GM18907 (cell line): Measurements from ENCODE around the gene ADAMTS8.

Experiments used
- ATAC-seq: cut with Tn5 transposase; IDR thresholded peaks from one replicate; pipeline ENCODE4 v1.9.1; 2021; ENCODE audit warnings: mild to moderate bottlenecking, moderate library complexity; ENCODE audit not compliant: unreplicated experiment

Gene ADAMTS8

DNA sequence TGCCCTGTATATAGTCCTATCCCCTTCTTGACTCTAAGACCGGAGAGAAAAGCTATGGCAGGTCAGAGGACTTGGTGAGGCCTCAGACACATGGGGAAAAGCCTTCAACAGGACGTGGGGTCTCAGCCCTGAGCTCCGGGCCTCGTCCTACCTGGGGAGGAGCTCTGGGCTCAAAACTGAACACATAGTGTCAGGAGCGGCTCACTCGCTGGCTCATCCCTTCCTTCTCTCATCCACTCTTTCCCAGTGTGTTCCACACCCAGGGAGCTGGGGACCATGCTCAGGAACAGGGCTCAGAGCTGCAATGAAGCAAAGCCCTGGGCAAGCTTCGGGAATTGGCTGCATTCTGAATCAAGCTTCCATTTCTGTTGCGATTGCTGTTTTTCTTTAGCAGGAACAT is 34.5 kb upstream of the ADAMTS8 start:
- no peak for ATAC-seq

DNA sequence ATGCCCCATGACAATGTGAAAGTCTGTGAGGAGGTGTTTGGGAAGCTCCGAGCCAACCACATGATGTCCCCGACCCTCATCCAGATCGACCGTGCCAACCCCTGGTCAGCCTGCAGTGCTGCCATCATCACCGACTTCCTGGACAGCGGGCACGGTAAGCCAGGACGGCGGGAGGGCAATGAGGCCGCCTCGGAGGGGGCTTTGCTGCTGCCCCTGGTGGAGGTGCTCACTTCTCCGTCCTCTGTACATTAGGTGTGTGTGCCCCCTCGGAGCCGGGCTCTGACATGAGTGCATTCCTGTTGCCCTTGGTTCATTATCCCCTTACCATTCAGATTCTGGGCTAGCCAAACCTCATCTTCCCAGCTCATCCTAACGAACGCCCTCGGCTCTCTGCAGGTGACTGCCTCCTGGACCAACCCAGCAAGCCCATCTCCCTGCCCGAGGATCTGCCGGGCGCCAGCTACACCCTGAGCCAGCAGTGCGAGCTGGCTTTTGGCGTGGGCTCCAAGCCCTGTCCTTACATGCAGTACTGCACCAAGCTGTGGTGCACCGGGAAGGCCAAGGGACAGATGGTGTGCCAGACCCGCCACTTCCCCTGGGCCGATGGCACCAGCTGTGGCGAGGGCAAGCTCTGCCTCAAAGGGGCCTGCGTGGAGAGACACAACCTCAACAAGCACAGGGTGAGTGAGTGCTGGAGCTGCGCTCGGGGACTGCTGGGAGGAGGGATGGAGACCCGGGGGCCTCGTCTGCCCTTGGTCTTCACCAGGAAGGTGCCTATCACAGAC is 33.9 kb upstream of the ADAMTS8 start:
- ATAC-seq: no peak

DNA sequence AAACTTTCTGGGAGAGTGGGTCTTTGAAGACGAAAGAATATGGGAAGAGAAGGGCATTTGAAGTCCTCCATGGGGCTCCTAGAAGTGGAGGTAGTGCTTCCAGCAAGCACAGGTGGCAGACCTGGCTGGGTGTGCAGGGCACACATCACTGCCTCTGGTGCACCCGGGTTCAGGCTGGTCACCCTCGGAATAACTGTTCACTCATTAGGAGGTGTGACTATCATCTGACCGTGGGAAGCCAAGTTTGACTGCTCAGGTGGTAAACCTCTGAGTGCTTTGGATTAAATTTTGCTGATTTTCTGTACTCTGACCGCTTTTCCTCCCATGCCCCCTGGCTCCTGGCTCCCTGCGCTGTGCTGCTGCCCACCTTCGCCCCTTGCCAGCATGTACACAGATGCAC is 31.1 kb upstream of the ADAMTS8 start:
- ATAC-seq: no peak

DNA sequence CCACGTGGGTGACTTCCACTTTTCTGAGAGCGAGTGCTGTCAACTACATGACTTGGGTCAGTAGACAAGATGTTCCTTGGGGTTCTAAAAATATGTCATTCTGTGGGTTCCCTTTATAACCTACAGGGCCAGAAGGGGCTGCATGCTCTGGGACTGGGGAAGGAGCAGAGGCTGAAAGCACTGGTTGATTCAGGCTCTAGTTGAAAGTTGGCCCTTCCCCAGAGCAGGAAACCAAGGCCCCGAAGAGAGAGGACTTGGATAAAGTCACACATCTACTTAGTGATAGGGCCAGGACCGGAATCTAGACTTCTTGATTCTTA is 30.0 kb upstream of the ADAMTS8 start:
- ATAC-seq: no peak

DNA sequence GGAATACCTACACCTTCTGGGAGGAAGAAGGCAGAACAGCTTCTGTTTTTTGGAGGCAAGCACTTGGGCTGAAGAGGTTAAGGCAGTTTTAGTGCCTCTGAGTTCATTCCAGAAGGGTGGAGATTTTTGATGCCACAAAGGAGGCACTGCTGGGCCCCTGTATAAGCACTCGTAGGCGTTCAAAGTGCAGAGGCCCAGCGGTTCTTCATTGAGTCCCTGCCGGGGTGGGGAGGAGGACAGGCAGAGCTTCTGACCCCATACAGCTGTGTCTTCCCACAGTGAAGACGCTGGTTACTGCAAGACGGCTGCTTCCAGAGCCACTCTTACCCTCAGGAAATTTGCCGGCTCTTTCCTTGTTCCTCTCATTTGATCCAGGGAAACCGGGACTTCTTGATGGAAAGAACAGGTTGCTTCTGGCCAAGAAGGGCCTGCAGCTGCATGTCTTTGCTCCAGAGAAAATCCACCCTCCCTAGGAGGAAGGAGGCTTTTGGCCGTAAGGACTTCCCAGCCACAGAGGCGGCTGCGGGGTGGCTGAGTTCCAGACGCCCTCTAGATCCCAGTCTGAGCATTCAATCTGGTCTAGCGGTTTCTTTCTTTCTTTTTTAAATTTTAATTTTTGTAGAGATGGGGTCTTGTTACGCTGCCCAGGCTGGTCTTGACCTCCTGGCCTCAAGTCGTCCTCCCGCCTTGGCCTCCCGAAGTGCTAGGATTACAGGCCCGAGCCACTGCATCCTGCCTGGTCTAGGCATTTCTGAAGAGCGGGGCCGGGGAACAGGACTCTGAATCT is 29.4 kb upstream of the ADAMTS8 start:
- no peak for ATAC-seq

DNA sequence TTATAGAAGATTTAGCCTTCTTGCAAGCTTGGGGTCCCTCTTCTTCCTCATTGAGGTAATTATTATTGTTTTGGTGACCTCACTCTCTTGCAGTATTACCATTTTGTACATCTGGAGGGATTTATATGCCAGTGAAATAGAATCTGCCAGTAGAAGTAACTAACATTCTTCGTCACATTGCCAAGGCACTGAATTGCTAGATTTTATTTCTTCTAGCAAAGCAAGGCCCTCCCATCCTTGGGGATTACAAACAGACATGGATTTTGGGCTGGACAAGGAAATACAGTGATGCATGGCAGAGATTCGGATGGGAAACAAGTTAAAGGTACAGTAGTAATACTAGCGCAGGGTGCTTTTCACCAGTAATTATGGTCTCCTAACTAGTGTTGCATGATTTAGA is 27.9 kb upstream of the ADAMTS8 start:
- ATAC-seq: no peak

DNA sequence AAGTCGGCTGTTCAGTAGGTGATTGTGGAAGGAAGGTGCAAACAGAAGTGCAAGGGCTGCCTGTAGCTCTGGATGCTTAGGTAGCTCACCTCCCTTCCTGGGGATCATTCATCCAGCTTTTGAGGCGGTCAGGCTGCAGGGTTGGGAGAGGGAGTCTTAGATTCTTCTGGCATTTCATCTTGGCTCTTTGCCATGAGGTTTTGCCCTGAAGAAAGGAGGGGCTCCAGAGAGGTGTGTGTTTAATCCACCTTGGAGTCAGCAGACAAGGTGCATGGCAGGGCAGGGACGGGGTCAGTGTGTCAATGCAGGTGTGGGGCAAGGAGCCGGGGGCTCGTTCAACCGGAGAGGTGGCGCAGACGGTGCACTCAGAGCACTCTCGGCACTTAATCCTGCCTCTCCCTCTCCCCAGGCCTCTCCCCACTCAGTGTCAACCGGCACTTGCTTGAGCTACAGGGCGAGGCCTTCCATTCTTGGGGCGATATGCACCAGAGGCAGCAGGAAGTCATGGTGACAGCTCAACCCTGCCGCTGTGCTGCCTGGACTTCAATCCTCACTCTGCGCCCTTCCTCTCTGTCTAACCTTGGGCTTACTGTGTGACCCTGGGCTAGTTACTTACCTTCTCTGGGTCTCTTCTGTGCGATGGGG is 27.2 kb upstream of the ADAMTS8 start:
- ATAC-seq: no peak

DNA sequence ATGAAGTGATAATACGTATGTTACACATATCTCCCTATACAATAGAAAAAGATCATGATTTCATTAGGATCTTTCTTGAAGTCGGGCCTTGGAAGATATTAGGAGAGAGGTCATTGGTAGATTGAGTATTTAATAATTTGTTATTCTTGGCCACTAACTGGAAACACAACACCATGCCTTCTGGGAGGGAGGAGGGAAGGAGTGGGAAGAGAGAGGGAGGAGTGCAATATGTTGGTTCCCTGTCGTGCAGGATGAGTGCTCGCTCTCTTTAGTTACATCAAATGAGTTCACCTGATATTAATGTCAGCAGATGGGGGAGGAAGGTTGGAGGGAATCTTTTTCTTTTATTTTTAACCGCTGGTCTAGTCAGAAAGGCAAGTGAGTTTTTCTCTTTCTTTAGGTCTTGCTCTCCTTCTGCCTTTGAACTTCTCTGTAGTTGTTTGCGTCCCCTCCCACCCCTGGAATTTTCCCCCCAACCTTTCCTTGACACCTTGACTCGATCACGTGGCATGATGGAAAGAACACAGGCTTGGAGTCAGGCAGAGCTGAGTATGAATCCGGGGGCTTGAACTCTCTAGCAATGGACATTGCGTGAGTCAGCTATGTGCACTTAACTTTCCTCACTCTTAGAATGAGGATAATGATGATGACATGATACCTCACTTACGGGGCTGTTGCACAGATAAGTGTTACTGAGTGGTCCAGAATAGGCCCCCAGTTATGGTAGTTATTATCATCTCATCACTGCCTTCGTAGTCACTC is 26.3 kb upstream of the ADAMTS8 start:
- no peak for ATAC-seq

DNA sequence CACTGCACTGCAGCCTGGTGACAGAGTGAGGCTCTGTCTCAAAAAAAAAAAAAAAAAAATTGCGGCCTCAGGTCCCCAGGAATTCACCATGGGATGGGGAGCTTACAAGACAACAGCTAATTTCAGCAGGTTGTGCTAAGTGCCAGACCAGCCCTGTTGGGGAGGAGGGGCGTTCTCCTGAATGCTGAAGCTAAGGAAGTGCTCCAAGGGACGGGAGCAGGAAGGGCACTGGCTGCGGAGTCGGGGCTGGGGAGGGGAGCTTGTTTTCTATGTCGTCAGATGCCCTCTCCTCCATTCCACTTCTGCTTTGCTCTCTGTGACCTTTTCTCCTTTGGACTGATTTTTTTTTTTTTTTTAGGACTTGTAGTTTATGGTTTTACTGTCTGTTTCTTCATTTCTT is 24.5 kb upstream of the ADAMTS8 start:
- ATAC-seq: no peak

DNA sequence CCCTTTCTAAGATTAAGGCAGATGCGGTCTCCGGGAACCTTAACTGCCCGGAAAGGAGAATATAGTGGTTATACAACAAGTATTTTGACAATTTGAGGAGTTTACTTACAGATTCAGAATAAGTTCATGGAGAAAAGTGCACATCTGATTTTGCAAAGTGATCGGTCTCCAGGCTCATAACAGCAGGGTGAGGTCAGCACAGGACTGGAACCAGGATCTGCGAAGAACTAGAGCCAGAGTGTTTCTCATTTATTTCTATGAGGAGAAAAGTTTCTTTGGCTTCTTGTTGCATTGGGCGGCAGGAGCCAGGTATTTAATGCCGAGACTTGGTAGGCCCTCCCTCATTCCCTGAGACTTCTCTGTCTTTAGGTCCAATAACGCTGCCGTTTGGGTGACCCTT is 23.8 kb upstream of the ADAMTS8 start:
- no peak for ATAC-seq

DNA sequence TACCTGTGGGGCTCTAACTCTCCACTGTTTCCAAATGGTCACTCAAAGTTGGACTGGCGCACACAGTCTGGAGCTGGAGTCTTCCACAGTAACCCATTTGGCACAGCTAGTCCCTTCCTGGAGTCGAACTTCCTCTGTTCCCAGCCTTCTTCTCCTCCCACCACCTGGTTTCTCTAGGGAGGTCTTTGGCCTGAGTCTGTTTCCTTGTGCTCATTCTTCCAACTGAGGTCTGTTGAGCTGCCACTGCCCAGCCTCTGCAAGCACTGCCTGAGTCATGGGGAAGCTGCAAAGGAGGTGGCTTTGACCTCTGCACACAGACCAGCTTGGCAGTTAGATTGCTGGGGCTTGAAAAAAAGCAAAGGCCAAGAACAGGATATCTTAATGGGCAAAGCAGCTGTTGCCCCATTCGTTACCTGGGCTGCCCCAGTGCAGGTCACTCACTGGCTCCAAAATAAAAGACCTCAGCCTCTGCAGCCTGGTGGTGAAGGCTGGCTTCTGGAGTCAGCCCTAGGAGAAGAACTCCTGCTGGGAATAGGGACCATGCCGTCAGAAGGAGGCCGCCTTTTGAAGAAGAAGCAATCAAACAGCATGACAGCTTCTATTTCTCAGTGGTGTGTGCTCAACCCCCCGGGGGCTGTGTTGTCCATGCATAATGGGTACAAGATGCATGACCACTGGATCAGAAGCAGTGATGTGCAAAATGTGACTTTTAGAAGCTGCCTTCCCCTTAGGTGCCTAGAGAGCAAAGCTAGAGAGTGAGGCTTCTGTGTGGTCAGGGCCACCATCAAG is 23.0 kb upstream of the ADAMTS8 start:
- no peak for ATAC-seq

DNA sequence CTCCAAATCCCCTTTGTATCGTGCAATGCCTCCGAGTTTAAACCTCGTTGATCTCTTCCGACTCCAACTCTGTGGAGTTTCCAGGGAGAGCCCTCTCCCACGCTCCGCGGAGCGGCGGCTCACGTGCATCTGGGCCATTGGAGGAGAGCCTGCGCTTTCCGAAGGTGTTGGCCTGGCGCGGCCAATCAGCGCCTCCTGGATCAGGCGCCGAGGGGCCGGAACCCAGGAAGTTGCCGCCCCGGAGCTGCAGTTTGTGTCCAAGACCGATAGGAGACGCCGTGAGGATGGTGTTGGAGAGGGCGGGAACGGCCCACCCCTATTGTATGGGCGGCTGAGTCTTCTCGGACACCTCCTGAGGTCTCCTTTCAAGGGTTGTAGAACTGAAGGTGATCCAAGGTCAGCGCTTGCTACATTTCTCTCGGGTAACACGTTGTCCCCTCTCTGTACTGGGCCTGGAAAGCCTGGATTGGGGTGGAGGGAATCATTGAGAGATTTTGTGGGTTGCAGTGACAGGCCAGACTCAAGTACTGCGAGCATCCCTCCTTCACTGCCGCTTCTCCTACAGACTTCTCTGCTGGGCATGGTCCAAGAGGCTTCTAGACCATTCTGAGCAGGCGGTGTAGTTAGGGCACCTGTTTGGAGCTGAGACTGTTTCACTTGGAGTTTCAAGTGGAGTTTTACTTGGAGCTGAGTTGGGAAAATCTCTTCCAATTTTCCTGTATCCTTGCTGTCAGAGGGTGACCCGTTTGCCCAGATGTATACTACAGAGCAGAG is 21.8 kb upstream of the ADAMTS8 start:
- no peak for ATAC-seq

DNA sequence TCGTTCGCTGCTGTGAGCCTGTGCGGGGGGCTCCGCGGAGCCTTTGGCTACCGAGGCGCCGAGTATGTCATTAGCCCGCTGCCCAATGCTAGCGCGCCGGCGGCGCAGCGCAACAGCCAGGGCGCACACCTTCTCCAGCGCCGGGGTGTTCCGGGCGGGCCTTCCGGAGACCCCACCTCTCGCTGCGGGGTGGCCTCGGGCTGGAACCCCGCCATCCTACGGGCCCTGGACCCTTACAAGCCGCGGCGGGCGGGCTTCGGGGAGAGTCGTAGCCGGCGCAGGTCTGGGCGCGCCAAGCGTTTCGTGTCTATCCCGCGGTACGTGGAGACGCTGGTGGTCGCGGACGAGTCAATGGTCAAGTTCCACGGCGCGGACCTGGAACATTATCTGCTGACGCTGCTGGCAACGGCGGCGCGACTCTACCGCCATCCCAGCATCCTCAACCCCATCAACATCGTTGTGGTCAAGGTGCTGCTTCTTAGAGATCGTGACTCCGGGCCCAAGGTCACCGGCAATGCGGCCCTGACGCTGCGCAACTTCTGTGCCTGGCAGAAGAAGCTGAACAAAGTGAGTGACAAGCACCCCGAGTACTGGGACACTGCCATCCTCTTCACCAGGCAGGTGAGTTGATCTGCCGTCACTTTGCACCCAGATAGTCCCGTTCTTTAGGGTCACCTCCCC is 21.0 kb upstream of the ADAMTS8 start:
- no peak for ATAC-seq

DNA sequence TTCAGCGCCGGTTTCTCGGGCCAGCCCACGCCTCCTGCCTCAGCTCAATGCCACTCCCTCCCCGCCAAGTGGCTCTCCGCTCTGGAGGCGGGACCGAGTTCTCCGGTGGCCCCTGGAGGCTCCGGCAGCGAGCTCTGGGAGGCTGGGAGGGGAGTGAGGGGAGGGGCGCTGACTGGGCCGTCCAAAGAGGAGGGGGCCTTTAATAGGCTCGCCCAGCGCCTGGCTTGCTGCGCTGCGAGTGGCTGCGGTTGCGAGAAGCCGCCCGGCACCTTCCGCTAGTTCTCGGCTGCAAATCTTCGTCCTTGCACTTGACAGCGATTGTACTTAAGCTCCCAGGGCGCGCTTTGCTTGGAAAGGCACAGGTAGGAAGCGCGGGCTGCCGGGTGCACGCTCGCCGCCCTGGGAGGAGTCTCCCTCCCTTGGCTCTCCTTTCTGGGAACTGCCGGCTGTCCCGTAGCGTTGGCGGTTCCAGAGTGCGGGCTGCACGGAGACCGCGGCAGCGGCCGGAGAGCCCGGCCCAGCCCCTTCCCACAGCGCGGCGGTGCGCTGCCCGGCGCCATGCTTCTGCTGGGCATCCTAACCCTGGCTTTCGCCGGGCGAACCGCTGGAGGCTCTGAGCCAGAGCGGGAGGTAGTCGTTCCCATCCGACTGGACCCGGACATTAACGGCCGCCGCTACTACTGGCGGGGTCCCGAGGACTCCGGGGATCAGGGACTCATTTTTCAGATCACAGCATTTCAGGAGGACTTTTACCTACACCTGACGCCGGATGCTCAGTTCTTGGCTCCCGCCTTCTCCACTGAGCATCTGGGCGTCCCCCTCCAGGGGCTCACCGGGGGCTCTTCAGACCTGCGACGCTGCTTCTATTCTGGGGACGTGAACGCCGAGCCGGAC is 20.3 kb upstream of the ADAMTS8 start, which contains the start of gene ADAMTS15:
Gene ADAMTS15 (plus strand): TSS at position 230 of the 894 bp plus-strand sequence. CDS start 329 bp downstream, at position 559.
- no peak for ATAC-seq

DNA sequence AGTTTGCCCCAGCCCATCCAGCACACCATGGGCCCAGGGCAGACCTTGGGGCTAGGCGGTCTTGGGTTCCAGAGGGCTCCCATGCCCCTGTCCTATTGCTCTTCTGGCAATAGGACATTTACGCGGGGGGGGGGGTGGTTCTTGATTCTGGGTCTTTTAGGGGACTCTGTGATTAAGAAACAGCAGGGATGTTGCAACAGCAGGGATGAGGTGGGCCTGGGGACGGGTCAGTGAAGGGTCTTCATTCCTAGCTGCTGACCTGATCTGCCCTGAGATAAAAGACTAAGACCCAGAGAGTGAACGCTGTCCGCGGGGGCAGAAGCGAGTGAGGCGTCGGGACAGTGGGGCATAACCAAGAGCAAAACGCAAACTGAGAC is 19.6 kb upstream of the ADAMTS8 start:
- no peak for ATAC-seq

DNA sequence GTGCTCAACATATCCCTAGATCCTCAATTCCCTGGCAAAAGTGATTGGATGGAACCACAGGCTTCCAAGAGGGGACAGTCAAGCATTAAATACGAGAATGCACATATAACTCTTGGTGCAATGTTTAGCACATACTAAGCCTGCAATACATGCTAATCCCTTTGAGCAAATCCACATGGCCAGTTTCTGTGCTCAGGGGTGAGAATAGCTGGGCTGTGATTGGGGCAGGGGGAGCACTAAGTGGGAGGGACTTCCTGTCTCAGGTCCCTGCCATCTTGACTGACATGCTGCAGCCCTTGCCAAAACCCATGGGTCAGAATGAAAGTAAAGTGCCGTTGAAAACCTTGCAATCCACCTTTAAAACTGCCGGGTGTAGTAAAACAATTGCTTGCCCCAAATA is 17.4 kb upstream of the ADAMTS8 start:
- ATAC-seq: no peak

DNA sequence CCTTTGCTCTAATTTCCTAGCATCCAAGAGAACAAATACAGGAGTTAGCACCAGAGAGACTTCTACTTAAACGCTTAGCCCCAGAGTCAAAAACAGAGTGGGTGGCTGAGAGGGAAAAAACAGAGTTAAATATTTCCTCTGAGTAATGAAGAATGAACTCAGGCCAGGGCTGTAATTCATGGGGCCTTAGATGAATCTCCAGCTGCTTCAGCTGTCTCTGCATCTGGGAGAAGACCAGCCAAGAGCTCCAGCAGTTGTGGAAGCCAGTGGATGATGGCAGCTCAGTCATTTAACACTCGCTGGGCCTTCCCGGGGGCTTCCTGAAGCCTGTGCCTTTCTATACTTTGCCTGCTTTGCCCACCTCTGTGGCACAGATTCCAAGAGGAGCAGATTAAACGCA is 14.3 kb upstream of the ADAMTS8 start:
- ATAC-seq: no peak

DNA sequence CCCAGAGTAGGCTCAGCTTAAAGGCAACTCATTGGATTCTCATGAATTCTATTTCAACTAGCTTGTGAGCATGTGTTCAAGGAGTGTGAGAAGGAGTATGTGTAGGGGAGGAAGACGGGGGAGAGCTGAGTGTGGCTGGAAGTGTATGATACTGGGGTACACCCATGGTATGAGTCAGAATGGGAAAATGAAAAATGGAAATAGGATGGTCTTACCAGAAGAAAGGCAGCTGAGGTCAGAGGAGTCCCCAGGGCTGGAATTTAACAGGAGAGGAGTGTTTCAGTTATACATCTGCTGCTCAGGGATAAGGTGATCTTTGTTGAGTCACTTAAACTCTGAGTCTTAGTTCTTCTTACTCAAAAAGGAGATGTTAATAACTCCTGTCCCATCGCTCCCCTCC is 13.3 kb upstream of the ADAMTS8 start:
- ATAC-seq: no peak
